NCI-H748 (cell line): ENCODE data around the gene IQCH.

Experiments
- DNase-seq: peaks from one replicate; lab custom pipeline; 2025; ENCODE audit not compliant: unreplicated experiment; lab: John Stamatoyannopoulos, UW

Gene IQCH

GRCh38 chr15:67296684-67297083 is 42.1 kb downstream of the IQCH start:
- DNase-seq, result no peak

GRCh38 chr15:67300266-67301025 is 45.9 kb downstream of the IQCH start:
- no peak for DNase-seq

- peak; percentile 35 for DNase-seq
Observed at GRCh38 chr15:67303490-67304363, 49.1 kb downstream of the IQCH start.

- DNase-seq, result no peak
Observed at GRCh38 chr15:67304778-67305177, 50.2 kb downstream of the IQCH start.

DNA sequence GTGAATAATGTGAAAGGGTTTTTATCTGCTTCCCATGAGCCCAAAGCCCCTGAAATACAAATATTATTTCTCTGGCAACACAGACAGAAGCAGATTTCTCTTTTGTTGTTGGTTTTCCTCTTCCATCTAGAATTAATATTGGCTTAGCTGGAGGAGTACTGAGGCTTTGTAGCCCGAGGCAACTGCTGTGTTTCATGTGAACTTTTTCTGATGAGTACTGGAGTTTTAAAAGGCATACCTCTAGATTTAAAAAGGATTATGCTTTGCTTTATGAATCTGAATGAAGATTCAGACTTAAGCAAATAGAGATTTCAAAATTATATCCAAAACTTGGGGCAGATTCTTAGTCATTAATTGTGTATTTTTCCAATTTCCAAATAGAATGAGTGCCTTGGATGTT is 50.9 kb downstream of the IQCH start:
- no peak for DNase-seq

GRCh38 chr15:67307156-67307555 is 52.6 kb downstream of the IQCH start:
- no peak for DNase-seq

GRCh38 chr15:67307889-67308597 is 53.5 kb downstream of the IQCH start:
- DNase-seq, result no peak

DNA sequence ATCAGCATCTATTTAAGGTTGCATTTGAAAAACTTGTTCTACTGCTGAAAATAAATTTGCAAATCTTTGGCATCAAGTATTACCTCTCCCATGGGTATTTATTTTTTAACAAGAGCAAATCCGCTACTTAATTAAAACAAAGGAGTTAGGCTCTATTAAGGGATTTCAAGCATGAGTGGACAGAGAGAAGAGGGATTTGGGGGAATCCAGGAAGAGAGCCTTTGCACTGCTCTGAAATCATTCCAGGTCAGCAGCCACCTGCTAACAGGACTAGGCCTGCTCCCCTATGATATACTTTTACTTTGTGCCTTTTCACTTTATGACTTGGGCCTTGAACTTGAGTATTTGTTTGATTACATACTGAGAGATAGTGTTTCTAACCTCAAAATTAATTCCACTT is 57.1 kb downstream of the IQCH start:
- no peak for DNase-seq

DNA sequence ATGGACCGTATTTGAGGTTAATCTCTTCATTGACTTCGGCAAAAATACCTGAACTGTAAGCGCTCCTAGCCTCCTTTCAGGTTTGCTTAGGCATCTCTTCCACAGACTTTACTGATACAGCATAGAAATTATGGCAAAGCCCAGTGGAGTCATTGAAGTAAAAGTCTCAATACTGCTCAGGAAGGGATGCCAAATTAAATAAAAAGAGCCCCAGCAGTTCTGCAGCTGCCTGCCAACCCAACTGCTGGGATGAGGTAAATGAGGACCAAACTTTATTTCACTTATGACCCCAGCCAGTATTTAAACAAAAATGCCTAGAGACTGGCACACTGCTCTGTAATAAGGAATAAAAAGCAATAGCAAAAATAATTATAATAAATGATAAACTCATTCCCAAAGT is 65.4 kb downstream of the IQCH start:
- DNase-seq, result no peak

GRCh38 chr15:67321352-67321751 is 66.8 kb downstream of the IQCH start:
- no peak for DNase-seq

- no peak for DNase-seq
Observed at GRCh38 chr15:67322481-67322880, 67.9 kb downstream of the IQCH start.

- no peak for DNase-seq
Observed at GRCh38 chr15:67327312-67327711, 72.7 kb downstream of the IQCH start.

GRCh38 chr15:67327737-67328136 is 73.2 kb downstream of the IQCH start:
- no peak for DNase-seq

- no peak for DNase-seq
Observed at GRCh38 chr15:67329984-67330733, 75.6 kb downstream of the IQCH start.

DNA sequence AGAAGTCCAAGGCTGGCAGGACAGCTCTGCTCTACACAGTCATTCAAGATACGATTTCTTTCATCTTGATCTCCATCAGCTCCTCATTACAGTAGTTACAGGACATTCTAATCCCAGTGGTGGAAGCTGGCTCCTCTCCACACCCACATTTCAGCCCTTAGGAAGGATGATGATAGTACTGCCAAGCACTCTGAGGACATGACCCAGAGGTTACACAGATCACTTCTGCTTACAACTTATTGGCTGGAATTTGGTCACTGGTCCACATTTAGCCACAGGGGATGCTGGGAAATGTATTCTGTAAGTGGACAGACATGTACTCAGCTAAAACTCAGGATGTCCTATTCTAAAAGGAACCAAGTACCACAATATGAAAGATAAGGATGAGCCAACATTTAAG is 77.1 kb downstream of the IQCH start:
- no peak for DNase-seq

- DNase-seq, result no peak
Observed at GRCh38 chr15:67335026-67335425, 80.4 kb downstream of the IQCH start.

GRCh38 chr15:67335534-67336222 is 81.1 kb downstream of the IQCH start:
- no peak for DNase-seq

GRCh38 chr15:67340630-67341029 is 86.0 kb downstream of the IQCH start:
- no peak for DNase-seq

GRCh38 chr15:67341539-67341938 is 87.0 kb downstream of the IQCH start:
- no peak for DNase-seq

DNA sequence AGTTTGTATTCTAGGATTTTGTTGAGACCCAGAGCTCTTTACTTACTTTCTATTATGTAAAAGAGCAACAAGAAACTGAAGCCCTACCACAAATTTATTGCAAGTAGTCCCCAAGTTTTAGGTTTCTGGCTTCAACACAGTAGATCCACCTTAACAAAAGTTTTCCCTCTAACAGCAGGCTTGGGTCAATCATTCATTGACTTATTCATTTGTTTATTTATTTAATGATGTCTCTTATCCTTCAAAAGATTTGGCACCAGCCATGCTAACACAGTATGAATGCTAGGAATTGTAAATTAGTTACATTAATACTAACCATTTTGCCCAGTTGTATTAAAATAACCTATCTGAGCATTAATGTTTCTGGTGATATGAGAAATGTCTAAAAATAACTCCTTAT is 88.6 kb downstream of the IQCH start:
- no peak for DNase-seq
